Hindlimb muscle (tissue), 1 donor: ENCODE data around the gene AHRR. TPM values are rescaled to one million over a fixed set of nuclear protein-coding genes. Genes with fewer than 3 reads are reported as not detected.
"Not testable (repeated sequence)": the region's sequence is repeated elsewhere in the genome, so short reads cannot be mapped to it uniquely, and the experiment has no call there.

Experiments used
- DNase-seq: peaks from one replicate; pipeline ENCODE4 v3.0.0-alpha.2; 2013
- polyA plus RNA-seq: library from polyadenylated mRNA; unstranded; fragments of 120-200 nt; gene quantifications from one replicate; pipeline ENCODE4 v1.2.1, GENCODE V29; 2013; ENCODE audit not compliant: insufficient read length

The AHRR gene
- polyA plus RNA-seq, 1 donor, result 2.3 TPM

- DNase-seq, result no peak
Observed at GRCh38 chr5:398475-399295, 77.2 kb downstream of the AHRR start.

- DNase-seq, result peak; percentile 86
Observed at GRCh38 chr5:399296-400281, 78.1 kb downstream of the AHRR start.

- DNase-seq, result peak; percentile 77
Observed at GRCh38 chr5:400282-401145, 79.0 kb downstream of the AHRR start.

DNA sequence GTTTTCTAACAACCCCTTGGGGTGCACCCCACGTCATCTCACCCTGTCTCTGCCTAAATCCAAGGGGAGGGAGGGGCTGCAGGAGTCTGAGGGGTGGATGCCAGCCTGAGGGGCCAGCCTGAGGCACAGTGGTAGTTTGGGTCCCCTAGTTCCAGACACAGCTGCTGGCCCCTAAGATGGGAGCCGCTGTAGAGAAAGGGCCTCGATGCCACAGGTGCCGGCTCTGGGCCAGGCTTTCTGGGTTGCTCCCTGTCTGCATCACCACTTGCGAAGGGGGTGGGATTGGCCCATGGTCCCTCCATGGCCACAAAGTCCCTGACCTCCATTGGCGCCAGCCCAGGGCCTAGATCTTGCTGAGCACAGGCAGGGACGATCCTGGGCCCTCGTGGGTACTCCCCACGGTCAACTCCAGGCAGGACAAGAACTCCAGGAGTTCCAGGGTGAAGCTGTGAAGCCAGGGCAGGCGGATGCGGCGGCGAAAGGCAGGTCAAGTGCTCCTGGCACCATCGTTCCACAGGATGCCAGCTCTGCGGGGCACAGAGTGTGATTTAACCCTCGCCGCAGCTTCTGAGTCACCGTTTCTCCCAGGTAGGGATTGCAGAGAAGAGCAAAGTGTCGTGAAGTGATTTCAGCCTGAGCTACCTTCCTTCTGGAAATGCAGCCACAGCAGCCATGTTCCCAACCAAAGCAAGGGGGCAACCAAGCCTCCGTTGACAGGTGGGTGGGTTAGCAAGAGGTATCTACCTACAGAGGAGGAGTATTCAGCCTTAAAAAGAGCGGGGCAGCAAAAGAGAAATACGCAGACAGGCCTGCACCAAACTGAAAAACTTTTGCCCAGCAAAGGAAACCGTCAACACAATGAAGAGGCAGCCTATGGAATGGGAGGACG, 79.9 kb downstream of the AHRR start:
- no peak for DNase-seq

GRCh38 chr5:402219-402614, 80.7 kb downstream of the AHRR start:
- not testable (repeated sequence) for DNase-seq

- no peak for DNase-seq
Observed at GRCh38 chr5:402615-403359, 81.3 kb downstream of the AHRR start.

DNA sequence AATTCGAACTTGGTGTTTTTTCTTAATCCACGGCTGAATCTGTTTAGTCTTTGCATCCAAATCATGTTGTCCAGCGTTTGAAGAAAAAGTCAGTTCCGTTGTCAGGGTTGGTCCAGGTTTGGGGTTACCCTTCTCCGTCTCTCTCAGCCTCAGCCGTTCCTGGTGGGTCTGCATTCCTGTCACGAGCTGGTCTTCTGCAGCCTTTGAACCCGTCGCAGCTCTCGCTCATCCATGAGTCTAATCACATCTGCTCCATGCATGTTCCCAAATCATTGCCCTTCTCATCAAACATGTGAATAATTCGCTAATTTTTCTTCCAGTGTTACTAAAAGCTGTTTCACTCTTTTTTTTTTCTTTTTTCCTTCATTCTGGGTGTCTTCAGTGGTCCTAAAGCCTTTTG, 82.5 kb downstream of the AHRR start:
- no peak for DNase-seq

DNA sequence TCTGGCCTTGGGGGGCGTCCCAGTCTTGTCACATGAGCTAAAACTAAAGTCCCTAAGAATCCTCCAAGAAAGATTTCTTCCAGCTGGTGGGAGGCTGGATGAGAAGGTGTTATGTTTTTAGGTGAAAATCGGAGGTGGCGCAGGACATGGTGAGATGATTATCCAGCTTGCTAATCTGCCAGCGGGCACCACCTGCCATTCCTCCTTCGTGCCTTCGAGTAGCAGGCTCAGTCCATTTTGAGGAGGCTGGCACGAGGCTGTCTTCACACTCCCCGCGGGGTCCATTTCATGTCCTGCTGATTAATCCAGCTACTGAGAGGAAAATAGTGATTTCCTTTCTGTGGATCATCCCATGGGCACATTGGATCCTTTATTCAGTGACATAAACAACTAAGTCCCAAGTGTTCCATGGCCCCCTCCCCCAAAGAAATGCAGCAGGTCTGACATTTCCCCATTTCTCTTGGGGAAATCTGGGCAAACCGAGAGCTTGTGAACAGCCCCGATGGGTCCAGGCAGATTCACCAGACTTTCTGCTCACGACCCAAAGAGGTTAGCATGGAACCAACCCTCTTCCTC, 83.2 kb downstream of the AHRR start:
- DNase-seq, result no peak

DNA sequence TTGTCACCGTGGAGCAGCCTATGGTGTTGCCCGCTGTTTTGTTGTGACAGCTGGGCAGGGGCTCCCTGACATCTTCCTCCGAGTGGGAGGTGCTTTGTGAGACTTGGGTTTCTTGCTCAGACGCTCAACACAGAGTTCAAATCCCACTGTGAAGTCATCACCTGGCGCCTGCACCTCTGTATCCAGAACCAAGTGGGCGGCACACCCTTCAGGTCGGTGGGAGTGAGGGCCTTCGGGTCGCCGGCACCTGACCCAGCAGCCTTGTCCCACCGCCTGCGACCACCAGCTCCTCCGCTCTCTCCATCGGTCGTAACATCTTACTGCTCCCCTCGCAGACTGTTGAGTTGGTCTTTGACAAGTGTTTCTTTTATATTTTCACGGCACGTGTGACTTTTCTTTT, 83.9 kb downstream of the AHRR start:
- DNase-seq, result no peak

- DNase-seq, result no peak
Observed at GRCh38 chr5:406041-406440, 84.5 kb downstream of the AHRR start.

DNA sequence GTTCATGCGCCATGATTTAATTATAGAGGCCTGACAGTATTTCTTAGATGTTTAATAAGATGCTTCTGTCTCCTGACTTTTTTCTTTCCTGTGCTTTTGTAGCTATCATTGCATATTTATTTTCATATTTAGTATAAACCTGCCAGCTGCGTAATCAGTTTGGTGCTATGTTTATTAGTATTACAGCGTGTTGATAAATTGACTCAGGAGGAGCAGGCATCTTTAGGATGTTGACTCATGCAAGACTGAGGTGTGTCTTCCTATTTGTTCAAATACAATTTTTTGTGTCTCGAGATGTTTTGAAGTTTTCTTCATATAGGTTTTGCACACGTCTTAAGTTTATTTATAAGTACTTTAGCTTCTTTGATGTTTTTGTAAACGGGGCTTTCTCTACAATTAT, 85.5 kb downstream of the AHRR start:
- no peak for DNase-seq

GRCh38 chr5:407801-408268, 86.3 kb downstream of the AHRR start:
- DNase-seq, result no peak

DNA sequence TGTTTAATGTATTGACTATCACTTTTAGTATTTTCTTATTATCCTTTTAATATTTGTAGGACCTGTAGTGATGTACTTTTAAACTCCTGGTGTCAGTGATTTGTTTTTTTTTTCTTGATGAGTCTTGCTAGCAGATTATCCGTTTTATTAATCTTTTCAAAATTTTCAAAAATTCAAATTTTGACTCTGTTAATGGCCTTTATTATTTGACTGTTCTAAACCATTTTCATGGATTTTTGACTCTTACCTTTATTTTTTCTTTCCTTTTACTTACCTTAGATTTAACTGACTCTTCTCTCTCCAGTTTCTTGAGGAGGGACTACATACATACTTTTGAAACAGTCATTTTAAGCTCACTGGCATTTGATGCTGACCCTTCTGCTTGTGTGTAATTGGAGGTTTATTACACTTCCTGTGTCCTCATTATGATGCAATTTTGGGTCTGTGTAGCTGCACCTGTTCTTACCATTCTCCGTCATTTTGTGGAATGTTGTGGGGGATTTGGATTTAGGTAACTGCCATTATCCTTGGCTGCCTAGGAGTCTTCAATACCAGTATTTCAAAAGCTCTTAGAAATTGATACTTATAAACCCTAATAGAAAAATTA, 89.5 kb downstream of the AHRR start:
- no peak for DNase-seq

DNA sequence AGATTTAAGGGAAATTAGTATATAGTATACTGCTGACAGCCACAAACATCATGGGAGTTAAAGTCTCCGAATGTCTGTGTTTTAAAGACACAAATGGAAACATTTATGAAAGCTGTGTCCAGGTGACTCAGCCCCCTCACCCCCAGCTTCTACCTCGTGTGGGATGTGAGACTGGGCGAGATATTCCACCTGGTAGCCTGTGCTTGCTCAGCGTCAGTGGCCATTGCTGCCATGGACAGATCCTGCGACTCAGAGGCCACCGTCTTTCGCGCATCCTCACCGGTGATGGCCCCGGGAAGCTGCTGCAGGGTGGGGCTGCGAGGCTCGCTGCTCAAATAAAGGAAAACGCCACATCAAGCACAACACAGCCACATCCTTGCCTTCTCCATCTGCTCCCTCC, 90.2 kb downstream of the AHRR start:
- no peak for DNase-seq

DNA sequence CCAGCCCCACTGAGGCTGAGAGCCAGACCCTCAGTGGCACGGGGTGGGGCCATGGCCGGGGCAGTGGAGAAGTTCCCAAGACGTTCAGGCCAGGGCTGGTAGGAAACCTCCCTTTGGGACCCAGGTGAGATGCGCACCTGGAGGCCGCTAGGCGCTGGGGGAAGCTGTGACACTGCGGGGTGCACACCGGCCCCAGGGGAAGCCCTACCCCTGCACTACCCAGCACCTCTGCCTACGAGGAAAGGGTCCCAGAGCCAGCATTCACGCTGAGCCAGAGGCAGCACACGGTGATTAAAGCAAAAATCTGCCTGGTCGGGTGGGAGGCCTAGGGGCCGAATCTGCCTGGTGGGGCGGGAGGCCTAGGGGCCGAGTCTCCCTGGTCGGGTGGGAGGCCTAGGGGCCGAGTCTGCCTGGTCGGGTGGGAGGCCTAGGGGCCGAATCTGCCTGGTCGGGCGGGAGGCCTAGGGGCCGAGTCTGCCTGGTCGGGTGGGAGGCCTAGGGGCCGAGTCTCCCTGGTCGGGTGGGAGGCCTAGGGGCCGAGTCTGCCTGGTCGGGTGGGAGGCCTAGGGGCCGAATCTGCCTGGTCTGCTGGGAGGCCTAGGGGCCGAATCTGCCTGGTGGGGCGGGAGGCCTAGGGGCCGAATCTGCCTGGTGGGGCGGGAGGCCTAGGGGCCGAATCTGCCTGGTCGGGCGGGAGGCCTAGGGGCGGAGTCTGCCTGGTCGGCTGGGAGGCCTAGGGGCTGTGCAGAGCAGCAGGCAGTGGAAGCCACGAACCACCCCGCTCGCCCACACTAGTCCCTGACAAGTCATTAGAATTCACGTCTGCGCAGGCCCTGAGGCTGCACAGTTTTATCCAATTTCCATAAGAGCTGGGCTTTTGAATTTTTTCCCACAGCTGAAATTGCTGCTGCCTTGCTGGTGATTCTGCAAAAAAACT, 93.7 kb downstream of the AHRR start:
- DNase-seq, result peak; percentile 85

DNA sequence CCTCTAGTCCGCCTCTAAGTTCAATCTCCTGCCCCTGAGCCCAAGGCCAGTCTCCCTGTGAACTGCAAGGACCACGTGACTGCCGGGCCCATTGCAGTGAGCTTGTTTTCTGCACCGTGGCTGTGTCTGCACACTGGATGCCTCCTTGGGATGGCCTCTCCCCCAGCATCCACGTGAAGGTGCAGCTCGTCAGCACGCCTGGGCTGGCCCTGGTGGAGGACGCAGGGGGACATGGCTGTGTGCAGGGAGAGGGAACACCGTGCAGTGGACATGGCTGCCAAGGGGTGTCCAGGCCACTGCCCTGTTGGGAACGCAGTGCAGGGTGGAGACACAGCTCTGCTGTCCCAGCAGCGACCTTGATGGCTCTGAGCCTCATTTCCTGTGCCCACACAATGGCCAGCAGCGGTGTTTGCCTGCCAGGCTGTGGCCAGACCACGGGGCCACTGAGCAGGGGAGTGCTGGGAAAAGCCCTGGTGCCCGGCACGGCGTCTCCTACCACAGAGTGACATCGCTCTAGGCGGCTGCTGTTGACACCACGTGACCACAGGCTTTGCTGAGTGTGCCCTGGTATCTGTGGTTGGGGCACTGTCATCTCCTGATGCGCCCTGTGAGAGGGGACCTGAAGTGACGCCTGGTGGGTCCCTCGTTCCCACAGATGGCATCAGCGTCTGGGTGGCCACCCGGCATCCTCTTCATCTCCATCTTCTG, 94.6 kb downstream of the AHRR start:
- DNase-seq, result no peak

DNA sequence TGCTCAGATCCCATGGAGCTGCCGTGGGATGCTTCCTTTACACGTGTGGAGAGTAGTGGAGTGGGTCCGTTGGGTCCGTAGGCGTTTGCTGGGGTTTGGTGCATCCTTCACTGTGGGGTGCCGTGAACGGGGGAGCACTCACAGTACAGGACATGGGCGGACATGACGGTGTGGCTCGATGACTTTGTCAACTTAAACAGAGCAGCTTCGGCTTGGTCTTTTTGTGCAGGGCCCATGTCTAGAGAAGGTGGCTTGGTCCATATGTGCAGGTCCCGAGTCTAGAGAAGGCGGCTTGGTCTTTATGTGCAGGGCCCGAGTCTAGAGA, 95.1 kb downstream of the AHRR start:
- DNase-seq, result no peak
